ENCODE measurements around the gene CALML5.

The CALML5 gene

DNA sequence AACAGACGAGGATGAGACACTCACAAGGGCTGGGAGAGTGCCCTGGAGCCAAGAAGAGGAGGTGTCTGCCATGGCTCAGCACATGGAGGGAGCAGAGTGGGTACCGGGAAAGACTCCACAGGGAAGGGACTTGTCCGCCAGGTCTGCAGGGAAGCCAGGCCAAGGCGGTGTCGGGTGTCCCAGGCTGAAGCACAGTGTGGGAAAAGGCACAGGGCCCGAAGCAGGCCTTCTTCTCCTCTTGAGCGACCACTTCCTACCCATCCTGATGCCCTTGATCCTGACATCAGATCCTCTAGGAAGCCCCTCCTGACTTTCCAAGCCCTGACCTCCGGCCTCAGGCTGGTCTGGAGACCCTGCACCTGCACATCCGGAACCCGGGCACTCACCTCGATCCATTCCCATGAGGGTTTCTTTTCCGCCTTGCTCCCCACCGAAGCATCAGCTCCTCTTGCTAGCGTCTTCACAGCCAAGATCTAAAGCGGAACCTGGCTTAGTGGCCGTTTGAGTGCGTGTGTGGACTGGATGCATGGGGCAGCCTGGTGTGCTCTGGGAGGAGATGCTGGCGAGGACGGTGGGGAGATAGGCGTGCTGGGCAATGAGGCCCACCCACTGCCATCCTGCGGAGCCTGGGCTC, 33.8 kb upstream of the CALML5 start:
- H3K9me3 ChIP-seq (ENCODE audit: control insufficient read depth, insufficient read depth, low read depth, low read length): no peaks in the 10 kb centered on the region
- peaks cover 4% of the 10 kb centered on the region; the same call in 1 of the 2 replicates for H3K4me1 ChIP-seq (ENCODE audit: control insufficient read depth, insufficient read depth, low read length)
- H3K27ac ChIP-seq (ENCODE audit: extremely low read depth, low read depth, low read length): no peak overlapping the region
- no peaks in the 10 kb centered on the region for H3K36me3 ChIP-seq (ENCODE audit: control insufficient read depth in 2 of 2, insufficient read depth in 1 of 2, low read length in 2 of 2)
- TF ChIP-seq EGR2 (tag by site-specific recombination; IDR thresholded peaks at IDR 0.05; ENCODE audit: low read depth) (no peak), IKZF3 (tag by site-specific recombination; IDR thresholded peaks at IDR 0.05) (no peak), ZSCAN30 (tag by site-specific recombination; IDR thresholded peaks at IDR 0.05) (no peak), ZNF701 (tag by site-specific recombination; IDR thresholded peaks at IDR 0.05) (no peak), ZNF571 (tag by site-specific recombination; IDR thresholded peaks at IDR 0.05) (no peak), HOXC10 (CRISPR knock-in tag; IDR thresholded peaks at IDR 0.05) (no peak), ZNF132 (tag by site-specific recombination; IDR thresholded peaks at IDR 0.05; ENCODE audit: borderline replicate concordance) (no peak)
- TF ChIP-seq, protein P1, sequence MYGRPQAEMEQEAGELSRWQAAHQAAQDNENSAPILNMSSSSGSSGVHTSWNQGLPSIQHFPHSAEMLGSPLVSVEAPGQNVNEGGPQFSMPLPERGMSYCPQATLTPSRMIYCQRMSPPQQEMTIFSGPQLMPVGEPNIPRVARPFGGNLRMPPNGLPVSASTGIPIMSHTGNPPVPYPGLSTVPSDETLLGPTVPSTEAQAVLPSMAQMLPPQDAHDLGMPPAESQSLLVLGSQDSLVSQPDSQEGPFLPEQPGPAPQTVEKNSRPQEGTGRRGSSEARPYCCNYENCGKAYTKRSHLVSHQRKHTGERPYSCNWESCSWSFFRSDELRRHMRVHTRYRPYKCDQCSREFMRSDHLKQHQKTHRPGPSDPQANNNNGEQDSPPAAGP (tag by site-specific recombination; IDR thresholded peaks at IDR 0.05): no peak
- TF ChIP-seq, protein P2, sequence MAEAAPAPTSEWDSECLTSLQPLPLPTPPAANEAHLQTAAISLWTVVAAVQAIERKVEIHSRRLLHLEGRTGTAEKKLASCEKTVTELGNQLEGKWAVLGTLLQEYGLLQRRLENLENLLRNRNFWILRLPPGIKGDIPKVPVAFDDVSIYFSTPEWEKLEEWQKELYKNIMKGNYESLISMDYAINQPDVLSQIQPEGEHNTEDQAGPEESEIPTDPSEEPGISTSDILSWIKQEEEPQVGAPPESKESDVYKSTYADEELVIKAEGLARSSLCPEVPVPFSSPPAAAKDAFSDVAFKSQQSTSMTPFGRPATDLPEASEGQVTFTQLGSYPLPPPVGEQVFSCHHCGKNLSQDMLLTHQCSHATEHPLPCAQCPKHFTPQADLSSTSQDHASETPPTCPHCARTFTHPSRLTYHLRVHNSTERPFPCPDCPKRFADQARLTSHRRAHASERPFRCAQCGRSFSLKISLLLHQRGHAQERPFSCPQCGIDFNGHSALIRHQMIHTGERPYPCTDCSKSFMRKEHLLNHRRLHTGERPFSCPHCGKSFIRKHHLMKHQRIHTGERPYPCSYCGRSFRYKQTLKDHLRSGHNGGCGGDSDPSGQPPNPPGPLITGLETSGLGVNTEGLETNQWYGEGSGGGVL (tag by site-specific recombination; IDR thresholded peaks at IDR 0.05): no peak
- TF ChIP-seq, protein P3, sequence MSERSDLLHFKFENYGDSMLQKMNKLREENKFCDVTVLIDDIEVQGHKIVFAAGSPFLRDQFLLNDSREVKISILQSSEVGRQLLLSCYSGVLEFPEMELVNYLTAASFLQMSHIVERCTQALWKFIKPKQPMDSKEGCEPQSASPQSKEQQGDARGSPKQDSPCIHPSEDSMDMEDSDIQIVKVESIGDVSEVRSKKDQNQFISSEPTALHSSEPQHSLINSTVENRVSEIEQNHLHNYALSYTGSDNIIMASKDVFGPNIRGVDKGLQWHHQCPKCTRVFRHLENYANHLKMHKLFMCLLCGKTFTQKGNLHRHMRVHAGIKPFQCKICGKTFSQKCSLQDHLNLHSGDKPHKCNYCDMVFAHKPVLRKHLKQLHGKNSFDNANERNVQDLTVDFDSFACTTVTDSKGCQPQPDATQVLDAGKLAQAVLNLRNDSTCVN (tag by site-specific recombination; optimal IDR thresholded peaks at IDR 0.05): no peak
- POLR2A ChIA-PET: no interaction called here
- CTCF ChIA-PET: no interaction called here
- no peak overlapping the region for H3K4me3 ChIP-seq (ENCODE audit: low read depth, low read length)

DNA sequence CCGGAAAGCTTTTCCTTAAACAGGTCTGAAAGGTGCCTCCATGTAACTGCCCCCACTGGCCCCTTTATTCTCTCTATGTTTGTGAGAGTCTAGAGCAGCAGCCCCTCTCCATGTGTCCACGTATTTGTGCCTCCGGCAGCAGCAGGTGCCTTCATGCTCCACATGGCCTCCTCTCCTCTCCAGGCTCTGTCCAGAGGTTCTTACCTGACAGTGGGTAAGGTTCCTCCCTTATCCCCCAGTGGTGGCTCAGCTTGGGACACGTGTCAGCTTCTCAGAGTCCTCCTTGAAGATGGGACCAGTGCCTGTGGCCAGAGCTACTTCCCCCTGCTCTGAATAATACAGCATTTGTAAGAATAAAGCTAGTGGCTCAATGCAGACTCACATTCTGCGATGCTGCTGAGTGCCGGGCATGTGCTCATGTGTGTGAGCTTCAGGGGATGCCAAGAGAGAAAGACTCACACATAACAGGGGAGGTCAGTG, 33.3 kb upstream of the CALML5 start:
- TF ChIP-seq ZNF404 (tag by site-specific recombination; IDR thresholded peaks at IDR 0.05): no peak
- TF ChIP-seq, protein P4, sequence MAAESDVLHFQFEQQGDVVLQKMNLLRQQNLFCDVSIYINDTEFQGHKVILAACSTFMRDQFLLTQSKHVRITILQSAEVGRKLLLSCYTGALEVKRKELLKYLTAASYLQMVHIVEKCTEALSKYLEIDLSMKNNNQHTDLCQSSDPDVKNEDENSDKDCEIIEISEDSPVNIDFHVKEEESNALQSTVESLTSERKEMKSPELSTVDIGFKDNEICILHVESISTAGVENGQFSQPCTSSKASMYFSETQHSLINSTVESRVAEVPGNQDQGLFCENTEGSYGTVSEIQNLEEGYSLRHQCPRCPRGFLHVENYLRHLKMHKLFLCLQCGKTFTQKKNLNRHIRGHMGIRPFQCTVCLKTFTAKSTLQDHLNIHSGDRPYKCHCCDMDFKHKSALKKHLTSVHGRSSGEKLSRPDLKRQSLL (tag by site-specific recombination; IDR thresholded peaks at IDR 0.05): no peak
- TF ChIP-seq ZNF76 (tag by site-specific recombination; IDR thresholded peaks at IDR 0.05; ENCODE audit: borderline replicate concordance, low read depth): no peak
- TF ChIP-seq, protein P3 (tag by site-specific recombination; optimal IDR thresholded peaks at IDR 0.05): no peak
- TF ChIP-seq, protein P5, sequence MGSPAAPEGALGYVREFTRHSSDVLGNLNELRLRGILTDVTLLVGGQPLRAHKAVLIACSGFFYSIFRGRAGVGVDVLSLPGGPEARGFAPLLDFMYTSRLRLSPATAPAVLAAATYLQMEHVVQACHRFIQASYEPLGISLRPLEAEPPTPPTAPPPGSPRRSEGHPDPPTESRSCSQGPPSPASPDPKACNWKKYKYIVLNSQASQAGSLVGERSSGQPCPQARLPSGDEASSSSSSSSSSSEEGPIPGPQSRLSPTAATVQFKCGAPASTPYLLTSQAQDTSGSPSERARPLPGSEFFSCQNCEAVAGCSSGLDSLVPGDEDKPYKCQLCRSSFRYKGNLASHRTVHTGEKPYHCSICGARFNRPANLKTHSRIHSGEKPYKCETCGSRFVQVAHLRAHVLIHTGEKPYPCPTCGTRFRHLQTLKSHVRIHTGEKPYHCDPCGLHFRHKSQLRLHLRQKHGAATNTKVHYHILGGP (tag by site-specific recombination; IDR thresholded peaks at IDR 0.05): no peak
- TF ChIP-seq, protein P6, sequence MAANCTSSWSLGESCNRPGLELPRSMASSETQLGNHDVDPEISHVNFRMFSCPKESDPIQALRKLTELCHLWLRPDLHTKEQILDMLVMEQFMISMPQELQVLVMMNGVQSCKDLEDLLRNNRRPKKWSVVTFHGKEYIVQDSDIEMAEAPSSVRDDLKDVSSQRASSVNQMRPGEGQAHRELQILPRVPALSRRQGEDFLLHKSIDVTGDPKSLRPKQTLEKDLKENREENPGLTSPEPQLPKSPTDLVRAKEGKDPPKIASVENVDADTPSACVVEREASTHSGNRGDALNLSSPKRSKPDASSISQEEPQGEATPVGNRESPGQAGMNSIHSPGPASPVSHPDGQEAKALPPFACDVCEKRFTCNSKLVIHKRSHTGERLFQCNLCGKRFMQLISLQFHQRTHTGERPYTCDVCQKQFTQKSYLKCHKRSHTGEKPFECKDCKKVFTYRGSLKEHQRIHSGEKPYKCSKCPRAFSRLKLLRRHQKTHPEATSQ (tag by site-specific recombination; IDR thresholded peaks at IDR 0.05): no peak
- no peak for TF ChIP-seq ZNF621 (tag by site-specific recombination; IDR thresholded peaks at IDR 0.05)
- no peak overlapping the region for H3K4me3 ChIP-seq (ENCODE audit: low read depth, low read length)
- no peaks in the 10 kb centered on the region for H3K9me3 ChIP-seq (ENCODE audit: control insufficient read depth, insufficient read depth, low read depth, low read length)
- peaks cover 4% of the 10 kb centered on the region; the same call in 1 of the 2 replicates for H3K4me1 ChIP-seq (ENCODE audit: control insufficient read depth, insufficient read depth, low read length)
- ChIA-PET POLR2A (no interaction called here), CTCF (no interaction called here)
- no peaks in the 10 kb centered on the region for H3K36me3 ChIP-seq (ENCODE audit: control insufficient read depth in 2 of 2, insufficient read depth in 1 of 2, low read length in 2 of 2)
- H3K27ac ChIP-seq (ENCODE audit: extremely low read depth, low read depth, low read length): no peak overlapping the region
